GM19468 (cell line): ENCODE measurements around the gene BRINP3.
A peak's percentile ranks its signal among the peaks of the same experiment; 100 is the strongest.

Experiments used
- ATAC-seq: cut with Tn5 transposase; IDR thresholded peaks from one replicate; pipeline ENCODE4 v1.9.1; 2021; ENCODE audit warnings: mild to moderate bottlenecking, moderate library complexity, moderate number of reproducible peaks; ENCODE audit not compliant: unreplicated experiment; ENCODE audit errors: extremely low read depth

Gene BRINP3

DNA sequence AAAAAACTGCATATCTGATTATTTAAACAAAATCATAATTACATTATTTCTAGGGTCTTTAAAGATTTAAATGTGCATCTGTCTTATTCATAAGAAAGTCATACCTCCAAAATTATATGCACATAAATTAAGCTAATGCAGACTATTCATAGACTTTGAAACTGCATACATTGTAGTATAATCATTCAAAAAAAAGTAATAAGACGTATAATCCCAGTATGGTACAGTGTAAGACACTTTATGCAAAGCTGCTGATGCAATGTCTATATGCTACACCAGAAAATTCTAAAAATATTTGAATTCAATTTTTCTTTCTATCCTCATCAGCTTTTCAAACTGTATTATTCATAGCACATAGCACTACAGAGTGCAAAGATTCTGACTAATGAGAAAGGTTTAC is 22.0 kb downstream of the BRINP3 start:
- no peak for ATAC-seq

DNA sequence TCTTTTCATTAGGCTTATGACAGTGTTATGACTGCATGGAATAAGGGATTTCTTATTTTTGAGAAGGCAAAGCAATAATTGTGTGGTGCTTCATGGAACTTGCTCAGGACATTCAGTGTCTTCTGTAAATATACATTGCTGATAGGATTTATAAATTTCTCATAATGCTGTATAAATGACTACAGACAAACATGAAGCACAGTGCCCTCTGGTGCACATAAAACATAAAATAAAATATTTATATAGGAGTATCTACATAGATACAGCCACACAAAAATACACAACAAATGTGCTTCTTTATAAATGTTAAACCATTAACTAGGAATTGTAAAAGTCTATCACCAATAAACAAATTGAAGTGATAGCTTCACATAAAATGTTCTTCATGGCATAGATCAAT is 24.1 kb downstream of the BRINP3 start:
- no peak for ATAC-seq

DNA sequence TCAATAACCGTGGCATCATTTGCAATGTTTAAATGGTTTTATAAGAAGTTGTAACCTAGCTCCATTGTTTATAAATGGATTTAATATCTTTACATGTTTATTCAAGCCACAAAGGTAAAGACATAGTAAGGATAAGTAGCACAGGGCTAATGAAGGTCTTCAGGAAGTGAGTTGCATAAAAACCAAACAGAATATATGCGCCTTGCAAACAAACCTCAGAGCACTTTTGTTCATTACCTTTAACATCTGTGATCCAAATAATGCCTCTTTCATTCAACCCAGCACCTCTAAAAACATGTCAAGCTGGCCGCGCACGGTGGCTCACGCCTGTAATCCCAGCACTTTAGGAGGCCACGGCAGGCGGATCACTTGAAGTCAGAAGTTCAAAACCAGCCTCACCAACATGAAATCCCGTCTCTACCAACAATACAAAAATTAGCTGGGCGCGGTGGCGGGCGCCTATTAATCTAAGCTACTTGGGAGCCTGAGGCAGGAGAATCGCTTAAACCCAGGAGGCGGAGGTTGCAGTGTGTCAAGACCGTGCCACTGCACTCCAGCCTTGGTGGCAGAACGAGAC is 25.3 kb downstream of the BRINP3 start:
- no peak for ATAC-seq

DNA sequence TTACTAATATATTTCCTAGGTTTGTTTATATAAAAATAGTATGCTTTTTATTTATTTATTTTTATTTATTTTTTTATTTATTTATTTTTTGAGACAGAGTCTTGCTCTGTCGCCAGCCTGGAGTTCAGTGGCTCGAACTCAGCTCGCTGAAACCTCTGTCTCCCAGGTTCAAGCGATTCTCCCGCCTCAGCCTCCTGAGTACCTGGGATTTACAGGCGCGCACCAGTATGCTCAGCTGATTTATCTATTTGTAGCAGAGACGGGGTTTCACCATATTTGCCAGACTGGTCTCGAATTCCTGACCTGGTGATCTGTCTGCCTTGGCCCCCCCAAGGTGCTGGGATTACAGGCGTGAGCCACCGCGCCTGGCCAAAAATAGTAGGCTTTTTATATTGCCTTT is 33.2 kb downstream of the BRINP3 start:
- ATAC-seq, result no peak

DNA sequence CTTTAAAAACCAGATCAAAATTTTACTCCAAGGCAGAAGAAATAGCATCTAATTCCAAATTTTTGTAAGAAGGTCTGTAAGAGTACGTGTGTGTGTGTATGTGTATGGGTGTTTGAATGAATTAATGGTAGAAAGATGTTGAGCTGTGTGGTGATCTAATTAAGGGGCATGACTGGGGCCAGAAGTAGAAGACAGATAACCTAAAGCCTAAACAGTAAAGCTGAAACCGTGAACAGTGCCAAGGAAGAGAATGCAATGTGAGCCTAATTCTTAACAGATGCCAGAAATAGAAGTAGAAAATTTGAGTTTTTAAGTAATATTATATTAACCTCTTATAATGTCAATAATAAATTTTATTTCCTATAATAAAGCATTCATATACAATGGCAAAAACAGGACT is 38.2 kb downstream of the BRINP3 start:
- ATAC-seq, result no peak

DNA sequence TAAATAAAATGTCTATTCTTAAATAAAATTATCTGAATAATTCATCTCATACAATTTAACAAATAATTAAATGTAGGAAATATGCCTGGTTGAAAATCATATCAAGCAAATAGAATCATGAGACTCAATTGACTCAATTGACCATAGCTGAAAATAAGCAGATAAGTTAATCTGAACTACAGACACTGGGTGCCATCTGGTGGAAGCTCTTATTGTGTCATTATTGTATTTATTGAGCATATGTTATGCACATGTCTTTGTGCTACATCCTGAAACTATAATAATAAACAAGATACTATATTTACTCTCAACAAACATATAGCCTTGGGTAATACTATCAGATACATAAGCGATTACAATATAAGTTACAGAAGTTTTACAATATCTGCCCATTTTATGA is 41.0 kb downstream of the BRINP3 start:
- no peak for ATAC-seq

DNA sequence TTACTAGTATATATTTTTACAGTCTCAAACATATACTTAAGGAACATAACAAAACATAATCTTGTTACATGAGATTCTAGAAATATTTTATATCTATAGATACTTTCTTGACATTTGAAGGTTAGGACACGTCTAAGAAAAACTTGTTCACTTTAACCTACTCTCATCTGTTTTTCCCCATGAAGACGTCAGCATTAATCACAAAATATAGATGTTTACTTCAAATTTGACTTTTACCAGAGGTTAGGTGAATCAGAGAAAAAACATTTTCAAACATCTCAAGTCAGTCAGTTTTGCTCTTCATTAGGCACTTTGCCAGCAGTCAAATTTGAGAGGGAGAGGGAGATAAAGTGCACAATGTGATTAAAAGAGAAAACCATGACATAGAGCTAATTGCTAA is 47.7 kb downstream of the BRINP3 start:
- no peak for ATAC-seq

DNA sequence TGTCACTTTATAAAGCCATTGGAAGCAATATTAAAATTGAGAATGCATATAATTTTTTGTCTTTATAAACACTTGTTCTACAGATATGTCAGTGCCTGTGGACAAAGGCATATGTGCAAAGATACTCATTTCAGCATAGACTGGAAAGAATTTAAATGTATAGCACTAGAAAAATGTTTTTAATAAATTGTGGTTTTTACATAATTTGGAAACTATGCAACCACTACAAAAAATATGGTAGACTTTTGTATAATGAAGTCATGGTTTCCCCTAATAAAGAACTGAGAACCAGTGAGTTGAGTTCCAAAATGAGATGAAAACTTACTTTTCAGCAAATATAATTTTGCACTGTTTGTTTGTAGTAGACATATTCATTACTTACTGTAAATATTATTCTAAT is 48.5 kb downstream of the BRINP3 start:
- no peak for ATAC-seq

DNA sequence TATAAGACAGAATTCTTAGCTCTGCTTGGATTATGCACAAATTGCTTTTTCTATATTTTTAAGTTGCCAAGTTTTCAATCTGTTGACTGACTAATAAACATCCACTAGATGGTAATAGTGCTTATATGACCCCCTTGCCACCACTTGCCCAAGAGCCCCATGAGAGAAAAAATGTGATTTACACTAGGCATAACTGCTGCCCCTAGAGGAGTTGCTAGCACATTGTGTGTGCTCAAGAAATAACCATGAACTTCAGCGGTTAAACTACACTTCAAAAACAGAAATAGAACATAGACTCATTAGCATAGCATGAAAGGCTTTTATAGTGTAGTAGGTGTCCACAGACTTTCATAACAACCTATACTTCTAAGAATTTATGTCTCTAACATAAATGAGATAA is 61.4 kb downstream of the BRINP3 start:
- no peak for ATAC-seq

DNA sequence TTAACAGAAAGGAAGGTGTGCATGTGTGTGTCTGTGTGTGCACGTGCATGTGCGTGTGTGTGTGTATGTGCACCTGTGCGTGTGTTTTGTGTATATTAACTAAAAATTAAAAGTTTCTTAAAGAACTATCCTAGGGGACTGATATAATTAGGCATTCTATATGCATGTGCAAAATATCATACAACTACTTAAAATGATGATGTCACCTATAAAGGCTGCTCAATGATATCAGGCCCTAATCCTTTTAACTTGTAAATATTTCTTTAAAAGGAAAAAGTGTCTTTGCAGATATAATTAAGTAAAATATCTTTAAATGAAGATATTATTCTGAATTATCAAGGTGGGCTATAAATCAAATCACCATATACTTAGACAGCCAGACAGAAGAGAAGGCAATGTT is 64.5 kb downstream of the BRINP3 start:
- no peak for ATAC-seq

DNA sequence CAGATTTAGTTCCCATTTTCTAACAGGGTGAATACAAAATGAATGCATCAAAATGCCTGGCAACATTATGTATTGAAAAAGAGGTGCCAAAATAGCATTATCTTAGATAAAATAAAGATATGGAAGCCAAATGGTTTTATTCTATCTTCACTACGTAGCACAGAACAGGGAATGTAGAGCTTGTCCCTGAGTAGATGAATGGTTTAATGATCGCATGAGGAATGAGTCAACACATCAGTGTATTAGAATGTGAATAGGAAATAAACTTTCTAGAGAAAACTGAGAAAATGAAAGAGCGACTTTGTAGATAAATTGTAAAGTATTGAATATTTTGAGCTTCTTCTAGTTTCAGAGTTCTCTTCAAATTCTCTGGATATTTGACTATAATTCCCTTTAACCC is 74.3 kb downstream of the BRINP3 start:
- no peak for ATAC-seq

DNA sequence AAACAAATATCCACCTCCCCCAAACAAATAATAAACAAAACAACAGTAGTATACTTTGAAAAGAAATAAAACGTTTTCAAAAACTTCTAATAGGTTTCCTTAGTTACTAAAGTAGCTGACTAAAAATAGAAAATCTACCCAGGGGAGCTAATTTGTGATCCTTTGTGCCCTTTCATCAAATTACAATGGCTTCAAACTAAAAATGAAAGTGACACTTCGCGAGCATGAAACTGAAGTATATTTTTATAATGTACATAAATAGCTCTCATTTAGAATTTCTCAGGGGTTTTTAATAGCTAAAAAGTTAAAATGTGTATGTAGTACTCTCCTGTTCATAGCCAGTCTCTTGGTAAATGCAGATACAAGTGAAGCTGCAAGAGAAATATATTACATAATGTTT is 78.4 kb downstream of the BRINP3 start:
- no peak for ATAC-seq

DNA sequence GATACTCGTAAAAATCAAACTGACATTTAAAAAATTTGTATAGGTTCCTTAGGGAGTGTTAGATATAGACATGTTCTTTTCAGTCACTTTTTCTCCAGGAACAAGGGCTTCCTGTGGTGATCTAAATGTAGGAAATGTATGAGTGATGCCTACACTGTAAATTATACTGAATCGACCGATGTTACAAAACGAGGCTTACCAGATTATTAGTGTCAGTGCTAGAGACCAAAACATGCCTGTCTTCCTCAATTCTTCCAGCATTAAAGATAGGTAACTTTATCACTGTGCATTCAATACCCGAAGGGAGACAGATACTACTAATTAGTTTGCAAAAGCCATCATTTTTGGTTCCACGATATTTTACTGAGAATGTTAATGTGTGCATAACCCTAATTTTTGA is 86.1 kb downstream of the BRINP3 start:
- ATAC-seq, result no peak

DNA sequence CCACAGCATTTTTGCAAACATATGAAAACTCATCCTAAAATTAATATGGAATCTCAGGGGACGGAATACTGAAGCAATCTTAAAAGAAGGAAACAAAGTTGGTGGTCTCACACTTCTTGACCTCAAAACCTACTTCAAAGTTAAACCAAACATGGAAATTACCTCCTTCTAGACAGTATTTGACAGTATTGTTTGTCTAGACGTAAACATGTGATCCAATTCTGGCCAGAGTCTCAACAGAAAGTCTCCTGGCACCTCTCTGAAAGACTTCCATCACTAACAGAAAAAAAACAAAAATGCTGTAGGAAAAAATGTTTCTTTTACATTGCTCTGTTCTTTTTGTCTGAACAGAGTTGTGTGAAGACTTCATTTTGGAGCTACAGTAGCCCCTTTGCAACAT is 99.7 kb downstream of the BRINP3 start:
- ATAC-seq, result no peak

DNA sequence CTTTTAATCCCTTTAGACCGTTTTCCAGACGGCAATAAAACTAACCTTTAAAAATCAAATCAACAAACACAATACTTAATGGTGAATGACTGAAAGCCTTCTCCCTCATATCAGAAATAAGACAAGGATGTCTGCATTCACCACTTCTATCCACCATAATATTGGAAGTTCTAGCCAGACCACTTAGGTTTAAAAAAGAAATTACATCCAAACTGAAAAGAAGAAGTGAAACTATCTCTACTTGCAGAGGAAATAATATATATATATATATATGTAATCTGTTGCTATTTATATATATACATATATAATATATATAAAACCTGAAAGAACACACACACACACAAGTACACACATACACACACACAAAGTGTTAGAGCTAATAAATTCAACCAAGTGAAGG is 100.4 kb downstream of the BRINP3 start:
- no peak for ATAC-seq

DNA sequence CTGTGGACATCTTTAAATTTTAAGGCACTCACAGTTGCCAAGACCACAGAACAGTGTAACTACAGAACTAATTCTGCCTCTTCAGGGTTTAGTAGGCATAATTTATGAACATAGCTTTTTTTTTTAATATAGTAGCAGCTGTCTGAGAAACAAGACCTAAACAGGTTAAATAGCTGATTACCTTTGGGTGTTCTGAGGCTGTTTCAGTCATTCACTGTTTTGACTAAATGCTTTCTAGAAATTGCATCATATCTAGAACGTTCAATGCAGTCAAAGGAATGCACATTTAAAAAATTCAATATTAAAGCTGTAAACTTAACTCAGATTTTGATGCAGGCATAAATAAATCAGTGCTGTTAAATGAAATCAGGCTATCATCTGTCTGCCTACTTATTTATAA is 101.6 kb downstream of the BRINP3 start:
- no peak for ATAC-seq

DNA sequence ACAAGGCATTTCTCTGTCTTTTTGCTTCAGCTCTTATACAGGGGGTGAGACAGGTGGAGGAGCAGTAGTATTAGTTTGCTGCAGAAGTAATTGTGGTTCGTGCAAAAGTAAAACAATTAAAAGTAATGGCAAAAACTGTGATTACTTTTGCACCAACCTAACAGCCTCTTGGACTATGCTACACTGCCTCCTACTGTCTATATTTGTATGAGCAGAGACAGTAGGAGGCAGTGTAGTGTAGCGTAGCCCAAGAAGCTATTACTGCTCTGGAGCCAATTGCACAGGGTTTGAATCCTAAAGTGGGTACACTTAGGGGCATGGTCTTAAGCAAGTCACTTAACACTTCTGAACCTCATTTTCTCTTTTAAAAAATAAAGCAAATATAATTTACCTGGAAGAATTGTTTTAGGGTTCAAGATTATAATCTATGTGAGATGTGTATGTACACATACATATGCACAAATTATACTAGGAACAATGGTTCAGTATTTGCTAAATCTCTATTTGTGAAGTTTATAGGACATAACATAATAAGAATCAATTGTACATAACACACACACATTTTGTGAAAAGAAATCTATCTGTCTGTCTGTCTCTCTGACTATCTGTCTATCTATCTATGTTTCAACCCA is 103.8 kb downstream of the BRINP3 start:
- peak; percentile 78 for ATAC-seq

DNA sequence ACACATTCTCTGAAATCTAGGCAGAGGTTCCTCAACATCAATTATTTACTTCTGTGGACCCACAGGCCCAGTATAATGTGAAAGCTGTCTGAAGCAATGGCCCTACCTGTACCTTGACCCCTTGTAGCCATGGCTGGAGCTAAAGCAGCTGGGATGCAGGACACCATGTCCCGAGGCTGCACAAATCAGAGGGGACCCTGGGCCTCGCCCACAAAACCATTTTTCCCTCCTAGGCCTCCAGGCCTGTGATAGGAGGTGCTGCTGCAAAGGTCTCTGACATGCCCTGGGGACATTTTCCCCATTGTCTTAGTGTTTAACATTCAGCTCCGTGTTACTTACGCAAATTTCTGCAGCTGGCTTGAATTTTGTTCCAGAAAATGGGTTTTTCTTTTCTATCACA is 110.5 kb downstream of the BRINP3 start:
- no peak for ATAC-seq

DNA sequence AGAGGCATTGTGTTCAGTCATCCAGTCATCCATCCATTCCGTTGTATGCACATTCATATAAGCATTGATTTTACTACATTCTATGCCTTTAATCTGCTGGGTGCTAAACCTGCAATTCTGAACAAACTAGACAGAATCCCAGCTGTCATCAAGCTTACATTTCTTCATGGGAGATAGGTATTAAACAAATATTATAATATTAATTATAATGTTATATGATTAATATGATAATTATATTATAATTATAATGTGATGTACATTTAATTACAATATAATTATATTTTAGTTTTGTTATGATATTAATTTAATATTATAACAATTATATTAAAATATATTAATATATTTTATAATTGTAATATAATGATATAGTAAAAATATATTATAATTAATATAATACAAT is 112.4 kb downstream of the BRINP3 start:
- no peak for ATAC-seq

DNA sequence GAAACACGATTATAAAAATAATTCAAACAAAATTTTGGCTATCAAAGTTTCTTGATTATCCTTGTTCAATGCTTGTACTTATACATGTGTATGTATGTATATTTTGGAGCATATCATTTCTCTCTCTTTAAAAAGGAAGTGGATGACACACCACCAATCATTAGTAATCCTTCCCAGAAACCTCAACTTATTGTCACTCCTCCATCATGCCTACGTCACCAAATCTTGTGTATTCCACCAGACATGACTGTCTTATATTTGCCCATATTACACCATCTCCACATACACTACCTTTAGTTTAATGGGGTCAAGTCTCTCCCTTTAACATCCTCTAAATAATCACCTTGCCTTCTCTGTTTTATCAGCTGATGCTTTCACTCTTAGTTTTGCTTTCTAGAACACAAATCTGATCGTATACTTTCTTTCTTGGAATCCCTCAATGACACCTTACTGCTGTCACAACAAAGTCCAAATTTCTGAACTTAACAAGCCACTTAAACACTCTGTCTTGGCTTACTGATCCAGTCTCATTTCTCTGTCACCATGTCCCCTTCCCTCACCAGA is 124.0 kb downstream of the BRINP3 start:
- no peak for ATAC-seq

DNA sequence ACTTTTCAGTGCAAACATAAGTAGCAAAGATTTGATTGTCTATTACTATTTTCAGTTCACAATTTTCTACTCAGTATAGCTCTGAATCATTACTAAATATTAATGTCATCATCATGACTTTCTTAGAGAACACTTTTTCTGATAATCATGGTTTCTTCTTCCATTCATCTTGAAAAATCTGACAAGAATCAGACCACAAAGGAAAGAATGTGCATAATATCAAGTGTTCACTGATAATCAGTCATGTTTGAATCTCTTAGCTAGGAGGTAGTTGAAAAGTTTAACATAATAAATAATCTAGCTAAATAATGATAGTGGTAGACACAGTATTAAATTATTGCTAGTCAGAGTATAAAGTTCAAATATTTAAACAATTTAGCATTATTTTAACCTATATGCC is 133.2 kb downstream of the BRINP3 start:
- ATAC-seq, result no peak

DNA sequence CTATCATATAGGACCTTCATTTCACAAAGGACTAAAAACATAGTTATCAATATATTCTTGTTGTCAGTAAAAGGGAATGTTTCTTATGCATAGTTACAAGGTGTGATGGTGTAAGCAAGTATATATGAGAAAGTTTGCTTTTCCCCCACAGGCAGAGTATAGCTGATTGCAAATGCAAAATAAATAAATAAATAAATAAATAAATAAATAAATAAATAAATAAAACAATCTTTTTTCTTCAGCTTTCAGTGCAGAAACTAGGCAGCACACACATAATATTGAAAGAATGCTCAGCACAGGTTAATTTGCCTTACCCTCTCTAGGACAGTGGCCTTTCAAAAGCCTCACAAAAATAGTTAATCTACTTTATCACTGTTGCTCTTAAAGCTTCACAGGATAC is 138.8 kb downstream of the BRINP3 start:
- no peak for ATAC-seq
